B cell (primary cell): ENCODE results near the gene MYO16. TPM values are rescaled to one million over a fixed set of nuclear protein-coding genes. Genes with fewer than 3 reads are reported as not detected.

Experiments
- ATAC-seq: fragments of 200-7000 bp; cut with Tn5 transposase; one replicate; pipeline ENCODE4 v1.10.0; 2021; ENCODE audit warnings: low read depth, mild to moderate bottlenecking, moderate number of reproducible peaks, moderate library complexity
- CTCF ChIA-PET: fragments of 350-600 bp; sonication (Branson Sonifier 250); formaldehyde crosslinking; loops from one replicate; lab custom pipeline; 2021; ENCODE audit warnings: antibody characterized with exemption, inconsistent platforms; lab: Charles Lee
- POLR2A ChIA-PET: fragments of 350-600 bp; sonication (Branson Sonifier 250); formaldehyde crosslinking; loops from one replicate; lab custom pipeline; 2021; ENCODE audit warnings: antibody characterized with exemption; lab: Charles Lee
- DNase-seq: peaks from one replicate; pipeline ENCODE4 v3.0.0; 2013
- H2AFZ ChIP-seq: 2 replicates; pipeline ENCODE4 v1.6.1; 2012; ENCODE audit warnings: mild to moderate bottlenecking, low read depth, low read length; ENCODE audit not compliant: insufficient read depth, poor library complexity, severe bottlenecking
- H3K27ac ChIP-seq, 2 donors: 1 replicate in 1 of 2; 2 replicates in 1 of 2; pipeline ENCODE4 v1.5.1; 2012 to 2013; ENCODE audit warnings: low read length in 2 of 2, mild to moderate bottlenecking in 2 of 2, moderate library complexity in 1 of 2
- H3K27me3 ChIP-seq, 4 experiments: fragments of 200-600 bp in 1 of 4; sonication (generic) in 1 of 4; replicated peaks in 1 of 4; 1 replicate in 2 of 4; 2 replicates in 2 of 4; pipeline versions ENCODE4 v1.6.1 to v1.7.0; 2013 to 2016; ENCODE audit warnings: low read length in 3 of 4, mild to moderate bottlenecking in 2 of 4, mixed read lengths in 1 of 4, moderate library complexity in 1 of 4; ENCODE audit not compliant: insufficient read depth in 4 of 4, control insufficient read depth in 3 of 4; ENCODE audit errors: control extremely low read depth in 1 of 4
- H3K36me3 ChIP-seq, 2 experiments: replicated peaks in 1 of 2; 1 replicate in 1 of 2; 2 replicates in 1 of 2; pipeline versions ENCODE4 v1.6.1 to v1.7.1; 2013; ENCODE audit warnings: low read length in 1 of 2; ENCODE audit not compliant: insufficient read depth in 2 of 2, control insufficient read depth in 1 of 2; ENCODE audit errors: control extremely low read depth in 1 of 2, extremely low read depth in 1 of 2
- H3K4me1 ChIP-seq, 2 donors: fragments of 200-600 bp in 1 of 2; sonication (generic) in 1 of 2; 1 replicate in 1 of 2; 2 replicates in 1 of 2; pipeline versions ENCODE4 v1.5.1 to v1.6.1; 2013 to 2017; ENCODE audit warnings: low read length in 2 of 2; ENCODE audit not compliant: control insufficient read depth in 2 of 2, insufficient read depth in 2 of 2
- H3K4me2 ChIP-seq: replicated peaks from 2 replicates; pipeline ENCODE3; 2012; ENCODE audit warnings: mild to moderate bottlenecking, low read depth, low read length; ENCODE audit not compliant: poor library complexity, severe bottlenecking
- H3K4me3 ChIP-seq, 5 experiments: fragments of 200-600 bp in 1 of 5; sonication (generic) in 1 of 5; 1 replicate in 3 of 5; 2 replicates in 2 of 5; pipeline versions ENCODE4 v1.5.1 to v1.7.0; 2011 to 2016; ENCODE audit warnings: low read length in 4 of 5, mild to moderate bottlenecking in 4 of 5, low read depth in 2 of 5, control low read depth in 1 of 5, moderate library complexity in 1 of 5; ENCODE audit not compliant: insufficient read depth in 1 of 5; ENCODE audit errors: control extremely low read depth in 1 of 5, extremely low read depth in 1 of 5
- H3K79me2 ChIP-seq: fragments of 200-600 bp; sonication (generic); one replicate; pipeline ENCODE4 v1.6.0; 2016; ENCODE audit warnings: low read length; ENCODE audit not compliant: control insufficient read depth, insufficient read depth
- H3K9ac ChIP-seq: fragments of 200-600 bp; sonication (generic); 2 replicates; pipeline ENCODE4 v1.6.1; 2017; ENCODE audit warnings: mild to moderate bottlenecking, low read length, moderate library complexity
- H3K9me3 ChIP-seq, 3 donors: one replicate each; pipeline versions ENCODE4 v1.6.1 to v1.7.1; 2013; ENCODE audit warnings: low read length in 2 of 3; ENCODE audit not compliant: control insufficient read depth in 2 of 3, insufficient read depth in 1 of 3; ENCODE audit errors: control extremely low read depth in 1 of 3
- H4K20me1 ChIP-seq: 2 replicates; pipeline ENCODE4 v1.6.0; 2012; ENCODE audit warnings: mild to moderate bottlenecking, low read length; ENCODE audit not compliant: insufficient read depth, control insufficient read depth, poor library complexity, severe bottlenecking
- H3K27ac Mint-ChIP-seq: one replicate; pipeline ENCODE4 v1.8.0; 2021; ENCODE audit warnings: mixed read lengths
- H3K27me3 Mint-ChIP-seq: one replicate; pipeline ENCODE4 v1.8.0; 2021; ENCODE audit warnings: mixed read lengths
- H3K4me1 Mint-ChIP-seq: one replicate; pipeline ENCODE4 v1.8.0; 2021; ENCODE audit warnings: mixed read lengths
- H3K4me3 Mint-ChIP-seq: one replicate; pipeline ENCODE4 v1.8.0; 2021; ENCODE audit warnings: mixed read lengths
- H3K9me3 Mint-ChIP-seq: one replicate; pipeline ENCODE4 v1.8.0; 2022; ENCODE audit warnings: mixed read lengths; ENCODE audit not compliant: insufficient read depth
- CTCF ChIP-seq: fragments of 200-600 bp; IDR thresholded peaks from one replicate; pipeline ENCODE4 v1.8.0; 2022; ENCODE audit warnings: antibody characterized with exemption, mild to moderate bottlenecking
- EZH2 ChIP-seq: IDR thresholded peaks from 2 replicates; pipeline ENCODE4 v1.6.1; 2012; ENCODE audit warnings: borderline replicate concordance, low read depth, mild to moderate bottlenecking, moderate library complexity, low read length; ENCODE audit not compliant: insufficient read depth, poor library complexity, severe bottlenecking
- WGBS: methylation state at CpG from one replicate; pipeline ENCODE4 v1.1.5; 2013; ENCODE audit warnings: missing lambda C conversion rate; ENCODE audit not compliant: insufficient coverage; 5-methylcytosine and 5-hydroxymethylcytosine counted together
- intact Hi-C: fragments of 100-400 bp; cut with micrococcal nuclease; formaldehyde crosslinking; loops from one replicate; pipeline ENCODE4 v1.10.0; 2022
- polyA plus RNA-seq: library from polyadenylated mRNA; depleted of rRNA; stranded (reverse); fragments of >200 nt; gene quantifications from 2 replicates; pipeline ENCODE4 v1.2.3, GENCODE V29; 2012
- total RNA-seq, 2 donors: library from RNA; stranded (reverse); fragments of 120-200 nt in 1 of 2; gene quantifications; 1 replicate in 1 of 2; 2 replicates in 1 of 2; pipeline versions ENCODE4 v1.2.3 to v1.2.4, GENCODE V29; 2013 to 2022

The MYO16 gene
- total and polyA plus RNA-seq, 2 donors (not counting 1 experiment from before 2014, with no cell fraction given) = not detected

DNA sequence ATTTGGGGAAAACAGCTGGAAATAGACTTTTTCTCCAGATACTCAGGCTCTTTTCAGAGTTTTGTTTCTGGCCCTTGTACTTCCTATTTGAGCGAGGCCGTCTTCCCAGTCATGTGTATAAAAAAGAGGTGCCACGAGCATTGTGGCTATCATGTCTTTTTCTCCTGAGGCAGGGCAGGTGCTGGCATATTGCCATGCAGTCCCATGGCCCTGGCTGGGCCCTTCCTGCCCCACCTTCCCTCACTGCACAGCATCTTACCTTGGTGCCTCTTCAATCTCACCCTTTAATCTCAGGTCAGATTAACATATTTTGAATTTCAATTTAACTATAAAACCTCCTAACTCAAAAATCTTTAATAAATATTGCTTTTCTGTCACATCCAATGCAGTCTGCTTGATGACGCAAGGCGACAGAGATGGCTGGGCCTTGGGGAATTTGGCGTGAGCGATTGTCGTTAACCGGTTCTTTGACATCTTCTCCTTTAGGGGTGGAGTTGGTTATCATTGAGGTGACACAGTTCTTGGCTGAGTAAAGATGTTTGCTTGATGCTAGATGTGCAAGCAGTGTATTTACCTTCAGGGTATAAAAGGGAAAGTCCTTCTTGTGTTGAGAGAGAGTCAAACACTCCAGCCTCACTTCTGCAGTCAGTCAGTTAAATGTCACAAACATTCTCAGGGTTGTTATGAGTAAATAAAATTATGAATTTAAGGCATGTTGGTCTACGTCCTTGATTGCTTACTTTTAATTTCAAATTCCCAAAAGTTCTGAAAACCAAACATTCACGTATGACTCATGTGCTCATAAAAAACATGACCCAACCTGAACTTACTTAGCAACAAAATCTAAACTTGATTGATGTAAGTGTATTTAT, 289.9 kb downstream of the MYO16 start:
- Mint-ChIP-seq H3K27me3 (no peaks in the 10 kb centered on the region), H3K4me3 (no peak overlapping the region), H3K27ac (no peak overlapping the region), H3K4me1 (peaks cover 16% of the 10 kb centered on the region), H3K9me3 (no peaks in the 10 kb centered on the region)
- 94% methylated on average over 3 of the region's 11 CpGs for WGBS
- ChIA-PET CTCF (interaction anchor here (0.7 kb wide), 1 partner anchor 1668 kb away, joined by 4 read pairs; no protein-coding TSS in a partner anchor), POLR2A (no interaction called here)
- no peak overlapping the region for H3K27ac ChIP-seq
- no peak overlapping the region for H3K4me2 ChIP-seq
- intact Hi-C loops = loop anchor here (5.0 kb wide), 1 partner anchor 868 kb away; the partner anchor contains the start of gene IRS2
- no peak for DNase-seq
- H3K4me3 ChIP-seq = no peak overlapping the region
- no peak overlapping the region for H3K9ac ChIP-seq
- H2AFZ ChIP-seq = no peak overlapping the region
- TF ChIP-seq EZH2 = no peak
- TF ChIP-seq CTCF = no peak
- H3K79me2 ChIP-seq = no peaks in the 10 kb centered on the region
- H3K27me3 ChIP-seq = no peaks in the 10 kb centered on the region
- H3K36me3 ChIP-seq = no peaks in the 10 kb centered on the region
- H4K20me1 ChIP-seq = no peaks in the 10 kb centered on the region
- no peak for ATAC-seq
- no peaks in the 10 kb centered on the region for H3K9me3 ChIP-seq
- H3K4me1 ChIP-seq = peaks cover 0 to 9% of the 10 kb centered on the region in 2 donors

DNA sequence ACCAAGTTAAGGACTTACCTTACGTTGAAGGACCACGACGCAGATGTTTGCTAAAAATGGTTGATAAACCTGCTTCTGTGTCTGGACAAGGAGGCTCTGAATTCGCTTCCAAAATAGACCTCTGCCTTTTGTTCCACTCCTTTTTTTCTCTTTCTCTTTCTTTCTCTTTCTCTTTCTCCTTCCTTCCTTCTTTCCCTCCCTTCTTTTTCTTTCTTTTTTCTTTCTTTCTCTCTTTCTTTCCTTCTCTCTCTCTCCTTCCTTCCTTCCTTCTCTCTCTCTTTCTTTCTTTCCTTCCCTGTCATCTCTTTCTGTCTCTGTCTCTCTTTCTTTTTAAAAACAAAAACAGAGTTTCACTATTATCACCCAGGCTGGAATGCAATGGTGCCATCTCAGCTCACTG, 290.7 kb downstream of the MYO16 start:
- intact Hi-C loops = no loop called here
- H3K4me1 Mint-ChIP-seq = peaks cover 12% of the 10 kb centered on the region
- Histone ChIP-seq H3K79me2 (no peaks in the 10 kb centered on the region), H3K9me3 (no peaks in the 10 kb centered on the region), H3K4me2 (no peak overlapping the region), H3K9ac (no peak overlapping the region), H3K4me3 (no peak overlapping the region), H2AFZ (no peak overlapping the region), H4K20me1 (no peaks in the 10 kb centered on the region), H3K27me3 (no peaks in the 10 kb centered on the region), H3K36me3 (no peaks in the 10 kb centered on the region), H3K4me1 (peaks cover 0 to 7% of the 10 kb centered on the region in 2 donors), H3K27ac (no peak overlapping the region)
- ChIA-PET CTCF (no interaction called here), POLR2A (no interaction called here)
- WGBS = 100% methylated on average over 1 of the region's 4 CpGs
- no peaks in the 10 kb centered on the region for H3K9me3 Mint-ChIP-seq
- H3K27ac Mint-ChIP-seq = no peak overlapping the region
- ATAC-seq (no peak), DNase-seq (no peak)
- H3K4me3 Mint-ChIP-seq = no peak overlapping the region
- TF ChIP-seq EZH2 = no peak
- no peaks in the 10 kb centered on the region for H3K27me3 Mint-ChIP-seq
